ENCODE measurements around the gene CDH24.

DNA sequence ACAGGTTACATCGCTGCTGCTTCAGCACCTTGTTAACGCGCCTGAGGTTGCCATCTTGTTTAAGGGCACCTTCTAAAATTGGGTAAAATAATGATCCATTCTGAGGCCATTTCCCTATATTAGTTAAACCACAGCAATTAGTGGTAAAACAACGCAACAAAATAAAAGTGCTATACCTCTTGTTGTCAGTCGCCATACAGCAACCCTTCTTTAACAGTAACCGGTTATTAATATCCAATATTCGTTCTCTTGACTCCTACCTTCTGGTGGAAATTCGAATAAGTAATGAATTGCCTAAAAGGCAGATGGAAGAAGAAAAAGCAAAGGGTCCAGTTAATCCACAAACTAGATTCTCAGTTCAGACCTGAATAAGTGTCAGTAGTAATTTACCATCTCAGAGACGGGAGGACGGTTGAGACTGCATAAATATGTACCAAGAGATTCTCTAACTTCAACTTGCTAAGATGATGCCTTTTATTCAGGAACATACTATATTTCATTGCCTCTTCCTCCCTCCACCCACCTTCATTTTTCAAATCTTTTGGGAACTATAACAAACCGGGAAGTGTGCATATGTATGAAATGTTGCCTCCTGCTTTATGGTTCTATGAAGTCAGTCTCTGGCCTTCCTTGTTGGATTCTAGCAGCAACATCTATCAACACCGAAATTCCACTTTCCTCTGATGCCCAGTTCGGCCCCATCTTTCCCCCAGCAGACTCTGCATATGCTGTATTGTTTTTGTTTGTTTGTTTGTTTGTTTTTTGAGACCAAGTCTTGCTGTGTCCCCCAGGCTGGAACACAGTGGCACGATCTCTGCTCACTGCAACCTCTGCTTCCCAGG, 21.8 kb downstream of the CDH24 start:
- TF ChIP-seq, protein P1, sequence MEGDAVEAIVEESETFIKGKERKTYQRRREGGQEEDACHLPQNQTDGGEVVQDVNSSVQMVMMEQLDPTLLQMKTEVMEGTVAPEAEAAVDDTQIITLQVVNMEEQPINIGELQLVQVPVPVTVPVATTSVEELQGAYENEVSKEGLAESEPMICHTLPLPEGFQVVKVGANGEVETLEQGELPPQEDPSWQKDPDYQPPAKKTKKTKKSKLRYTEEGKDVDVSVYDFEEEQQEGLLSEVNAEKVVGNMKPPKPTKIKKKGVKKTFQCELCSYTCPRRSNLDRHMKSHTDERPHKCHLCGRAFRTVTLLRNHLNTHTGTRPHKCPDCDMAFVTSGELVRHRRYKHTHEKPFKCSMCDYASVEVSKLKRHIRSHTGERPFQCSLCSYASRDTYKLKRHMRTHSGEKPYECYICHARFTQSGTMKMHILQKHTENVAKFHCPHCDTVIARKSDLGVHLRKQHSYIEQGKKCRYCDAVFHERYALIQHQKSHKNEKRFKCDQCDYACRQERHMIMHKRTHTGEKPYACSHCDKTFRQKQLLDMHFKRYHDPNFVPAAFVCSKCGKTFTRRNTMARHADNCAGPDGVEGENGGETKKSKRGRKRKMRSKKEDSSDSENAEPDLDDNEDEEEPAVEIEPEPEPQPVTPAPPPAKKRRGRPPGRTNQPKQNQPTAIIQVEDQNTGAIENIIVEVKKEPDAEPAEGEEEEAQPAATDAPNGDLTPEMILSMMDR (IDR thresholded peaks at IDR 0.05; ENCODE audit: poor library complexity), result no peak
- TF ChIP-seq EZH2 (IDR thresholded peaks at IDR 0.05; ENCODE audit: borderline replicate concordance), result no peak
